Measurements from ENCODE around the gene PLEKHG7. TPM values are rescaled to one million over a fixed set of nuclear protein-coding genes. Genes with fewer than 3 reads are reported as not detected.

Gene PLEKHG7
- total and polyA plus RNA-seq, 10 of the 15 experiments (the other 5 are each of a cell fraction or from before 2014, with no cell fraction given) = 0.16 to 1.3 (median 0.65) TPM; not detected in 1

DNA sequence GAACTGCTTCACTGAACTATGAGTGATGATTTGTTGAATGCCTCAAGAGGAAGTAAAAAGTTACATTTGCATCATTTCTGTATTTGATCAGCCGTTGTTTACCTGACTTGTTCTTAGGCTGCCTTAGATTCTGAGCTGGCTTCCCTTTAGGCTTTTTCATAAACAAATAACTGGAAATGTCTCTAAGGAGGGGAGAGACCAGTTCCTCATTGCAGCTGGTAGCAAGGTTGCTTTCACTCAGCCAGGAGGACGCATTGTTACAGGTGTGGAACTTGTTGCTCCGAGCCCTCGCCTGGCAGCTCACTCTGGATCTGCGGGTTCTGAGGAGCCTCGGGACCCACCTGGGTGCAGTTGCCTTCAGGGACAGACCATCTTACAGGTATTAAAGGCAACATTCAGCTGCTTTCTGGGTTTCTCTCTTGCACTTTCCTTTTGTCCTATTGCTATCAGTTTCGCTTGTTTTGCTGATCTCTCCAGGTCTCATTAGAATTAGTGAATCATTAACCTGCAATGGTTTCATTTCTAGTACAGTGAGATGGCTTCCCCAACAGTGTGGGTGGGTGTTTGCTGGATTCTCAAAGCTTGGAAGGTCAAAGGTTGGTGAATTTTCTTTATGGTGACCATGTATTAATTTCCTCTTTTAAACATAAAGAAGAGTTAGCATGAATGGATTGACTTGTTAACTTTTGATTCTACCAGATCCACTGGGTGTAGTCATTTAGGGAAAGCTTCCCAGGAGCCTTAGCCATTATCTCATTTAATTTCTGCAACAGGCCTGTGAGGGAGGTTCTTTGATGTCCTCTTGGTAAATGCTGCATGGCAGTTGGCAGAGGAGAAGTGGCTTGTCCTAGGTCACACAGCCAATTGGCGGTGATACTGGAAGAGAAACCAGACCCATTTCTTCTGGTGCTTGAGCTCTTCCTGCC is at the start of gene PLEKHG7 (continued):
- TF ChIP-seq IKZF1 (conservative IDR thresholded peaks at IDR 0.05) (peak; percentile 94), CHD2 (IDR thresholded peaks at IDR 0.05; ENCODE audit: borderline replicate concordance, low read depth, low read length) (peak; percentile 42; the same call in 1 of the 2 replicates), ZNF217 (IDR thresholded peaks at IDR 0.05) (peak; percentile 66), IKZF2 (IDR thresholded peaks at IDR 0.05) (peak; percentile 88 to 89), RBBP5 (conservative IDR thresholded peaks at IDR 0.05) (0 out of 2 replicates have a peak, but pooled peaks have one; percentile 44), EP300 (IDR thresholded peaks at IDR 0.05; ENCODE audit: borderline replicate concordance in 1 of 2, control insufficient read depth in 1 of 2, low read depth in 2 of 2, low read length in 2 of 2) (peak in 1 of 2 experiments; percentile 28; a peak in 1 of 4 replicates), RELB (IDR thresholded peaks at IDR 0.05; ENCODE audit: low read depth) (peak; percentile 73; the same call in 1 of the 2 replicates), E2F4 (IDR thresholded peaks at IDR 0.05; ENCODE audit: low read depth, low read length) (no peak), MTA2 (IDR thresholded peaks at IDR 0.05; ENCODE audit: low read depth) (peak; percentile 84), GABPA (IDR thresholded peaks at IDR 0.05; ENCODE audit: low read depth) (no peak), ASH2L (IDR thresholded peaks at IDR 0.05; ENCODE audit: borderline replicate concordance, low read depth) (peak; percentile 82), NR2C1 (IDR thresholded peaks at IDR 0.05) (peak; percentile 83), TBL1XR1 (IDR thresholded peaks at IDR 0.05; ENCODE audit: low read depth, low read length) (0 out of 2 replicates have a peak, but pooled peaks have one; percentile 35)
- TF ChIP-seq, protein P1, sequence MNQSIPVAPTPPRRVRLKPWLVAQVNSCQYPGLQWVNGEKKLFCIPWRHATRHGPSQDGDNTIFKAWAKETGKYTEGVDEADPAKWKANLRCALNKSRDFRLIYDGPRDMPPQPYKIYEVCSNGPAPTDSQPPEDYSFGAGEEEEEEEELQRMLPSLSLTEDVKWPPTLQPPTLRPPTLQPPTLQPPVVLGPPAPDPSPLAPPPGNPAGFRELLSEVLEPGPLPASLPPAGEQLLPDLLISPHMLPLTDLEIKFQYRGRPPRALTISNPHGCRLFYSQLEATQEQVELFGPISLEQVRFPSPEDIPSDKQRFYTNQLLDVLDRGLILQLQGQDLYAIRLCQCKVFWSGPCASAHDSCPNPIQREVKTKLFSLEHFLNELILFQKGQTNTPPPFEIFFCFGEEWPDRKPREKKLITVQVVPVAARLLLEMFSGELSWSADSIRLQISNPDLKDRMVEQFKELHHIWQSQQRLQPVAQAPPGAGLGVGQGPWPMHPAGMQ (IDR thresholded peaks at IDR 0.05; ENCODE audit: borderline replicate concordance) = no peak
- TF ChIP-seq, protein P2, sequence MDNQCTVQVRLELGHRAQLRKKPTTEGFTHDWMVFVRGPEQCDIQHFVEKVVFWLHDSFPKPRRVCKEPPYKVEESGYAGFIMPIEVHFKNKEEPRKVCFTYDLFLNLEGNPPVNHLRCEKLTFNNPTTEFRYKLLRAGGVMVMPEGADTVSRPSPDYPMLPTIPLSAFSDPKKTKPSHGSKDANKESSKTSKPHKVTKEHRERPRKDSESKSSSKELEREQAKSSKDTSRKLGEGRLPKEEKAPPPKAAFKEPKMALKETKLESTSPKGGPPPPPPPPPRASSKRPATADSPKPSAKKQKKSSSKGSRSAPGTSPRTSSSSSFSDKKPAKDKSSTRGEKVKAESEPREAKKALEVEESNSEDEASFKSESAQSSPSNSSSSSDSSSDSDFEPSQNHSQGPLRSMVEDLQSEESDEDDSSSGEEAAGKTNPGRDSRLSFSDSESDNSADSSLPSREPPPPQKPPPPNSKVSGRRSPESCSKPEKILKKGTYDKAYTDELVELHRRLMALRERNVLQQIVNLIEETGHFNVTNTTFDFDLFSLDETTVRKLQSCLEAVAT (IDR thresholded peaks at IDR 0.05) = 0 out of 2 replicates have a peak, but pooled peaks have one; percentile 50
- TF ChIP-seq, protein P3, sequence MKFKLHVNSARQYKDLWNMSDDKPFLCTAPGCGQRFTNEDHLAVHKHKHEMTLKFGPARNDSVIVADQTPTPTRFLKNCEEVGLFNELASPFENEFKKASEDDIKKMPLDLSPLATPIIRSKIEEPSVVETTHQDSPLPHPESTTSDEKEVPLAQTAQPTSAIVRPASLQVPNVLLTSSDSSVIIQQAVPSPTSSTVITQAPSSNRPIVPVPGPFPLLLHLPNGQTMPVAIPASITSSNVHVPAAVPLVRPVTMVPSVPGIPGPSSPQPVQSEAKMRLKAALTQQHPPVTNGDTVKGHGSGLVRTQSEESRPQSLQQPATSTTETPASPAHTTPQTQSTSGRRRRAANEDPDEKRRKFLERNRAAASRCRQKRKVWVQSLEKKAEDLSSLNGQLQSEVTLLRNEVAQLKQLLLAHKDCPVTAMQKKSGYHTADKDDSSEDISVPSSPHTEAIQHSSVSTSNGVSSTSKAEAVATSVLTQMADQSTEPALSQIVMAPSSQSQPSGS (IDR thresholded peaks at IDR 0.05; ENCODE audit: low read length) = peak; percentile 49
